Activated T-cell treated with anti-CD3 and anti-CD28 coated beads for 24 hours (primary cell): ENCODE measurements around the gene CD34.
"Not testable (repeated sequence)": the region's sequence is repeated elsewhere in the genome, so short reads cannot be mapped to it uniquely, and the experiment has no call there.

Experiments
- DNase-seq: peaks from one replicate; pipeline ENCODE4 v3.0.0-alpha.2; 2020; ENCODE audit warnings: low read depth

CD34 gene, protein sequence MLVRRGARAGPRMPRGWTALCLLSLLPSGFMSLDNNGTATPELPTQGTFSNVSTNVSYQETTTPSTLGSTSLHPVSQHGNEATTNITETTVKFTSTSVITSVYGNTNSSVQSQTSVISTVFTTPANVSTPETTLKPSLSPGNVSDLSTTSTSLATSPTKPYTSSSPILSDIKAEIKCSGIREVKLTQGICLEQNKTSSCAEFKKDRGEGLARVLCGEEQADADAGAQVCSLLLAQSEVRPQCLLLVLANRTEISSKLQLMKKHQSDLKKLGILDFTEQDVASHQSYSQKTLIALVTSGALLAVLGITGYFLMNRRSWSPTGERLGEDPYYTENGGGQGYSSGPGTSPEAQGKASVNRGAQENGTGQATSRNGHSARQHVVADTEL

DNA sequence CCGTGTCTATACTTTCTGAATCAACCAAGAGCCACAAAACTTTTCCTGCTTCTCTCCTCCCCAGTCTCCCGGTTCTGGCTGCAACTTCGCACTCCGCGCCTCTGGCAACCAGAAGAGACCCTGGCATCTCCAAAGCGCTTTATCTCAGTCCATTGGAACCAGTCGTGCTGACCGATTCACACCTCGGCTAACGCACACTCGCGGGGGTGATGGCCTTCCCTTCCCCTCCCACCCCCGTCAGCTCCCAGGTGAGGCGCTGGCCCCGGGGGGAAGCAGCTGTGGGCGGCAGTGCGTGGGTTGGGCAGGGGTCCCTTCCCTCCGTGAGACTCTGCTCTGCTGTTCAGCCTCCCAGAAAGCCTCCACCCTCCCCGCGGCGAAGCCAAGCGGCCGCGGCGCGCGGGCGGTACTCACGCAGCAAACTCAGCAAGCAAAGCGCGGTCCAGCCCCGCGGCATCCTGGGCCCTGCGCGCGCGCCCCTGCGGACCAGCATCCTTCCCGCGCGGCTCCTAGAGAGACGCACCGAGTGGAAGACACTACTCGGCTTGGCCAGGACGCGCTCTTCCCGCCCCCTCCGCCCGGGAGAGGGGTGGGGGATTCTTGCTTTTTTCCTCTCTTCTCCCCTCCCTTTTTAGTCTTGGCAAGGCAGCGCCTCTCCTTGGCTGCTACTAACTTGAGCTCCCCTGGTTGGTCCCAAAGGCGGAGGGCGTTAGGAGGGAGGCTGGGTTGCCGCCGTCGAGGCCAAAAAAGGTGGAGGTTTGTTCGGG, at the start of gene CD34:
Gene CD34, minus strand, starts transcription at position 535 of the 764 bp plus-strand sequence. Its CDS starts 45 bp downstream, at position 490.
- DNase-seq, result no peak

- DNase-seq, result no peak
These were observed 49.4 kb upstream of the CD34 start for GRCh38 chr1:207960346-207960745.

DNA sequence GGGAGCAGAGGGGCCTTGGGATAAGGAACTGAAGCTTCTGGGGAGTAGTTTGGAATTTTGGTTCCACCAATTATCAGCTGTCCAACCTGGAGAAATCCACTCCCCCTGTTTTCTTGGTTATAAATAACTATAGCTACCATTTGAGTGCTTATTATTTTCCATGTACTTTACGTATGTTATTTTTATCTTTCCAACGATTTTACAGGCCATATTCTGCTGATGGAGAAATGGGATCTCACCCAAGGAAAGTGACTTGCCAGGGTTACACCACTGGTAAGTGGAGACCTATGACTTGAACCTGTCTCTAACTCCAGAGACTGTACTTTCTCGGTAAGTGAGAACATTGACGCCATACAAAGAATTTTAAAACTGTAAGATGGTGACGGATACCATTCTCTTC, 49.0 kb upstream of the CD34 start:
- no peak for DNase-seq

GRCh38 chr1:207959141-207959825, 48.4 kb upstream of the CD34 start:
- no peak for DNase-seq

- DNase-seq, result no peak
These were observed 47.6 kb upstream of the CD34 start for GRCh38 chr1:207958376-207959139.

GRCh38 chr1:207956986-207957385, 46.1 kb upstream of the CD34 start:
- no peak for DNase-seq

- no peak for DNase-seq
These were observed 43.2 kb upstream of the CD34 start for GRCh38 chr1:207954104-207954503.

DNA sequence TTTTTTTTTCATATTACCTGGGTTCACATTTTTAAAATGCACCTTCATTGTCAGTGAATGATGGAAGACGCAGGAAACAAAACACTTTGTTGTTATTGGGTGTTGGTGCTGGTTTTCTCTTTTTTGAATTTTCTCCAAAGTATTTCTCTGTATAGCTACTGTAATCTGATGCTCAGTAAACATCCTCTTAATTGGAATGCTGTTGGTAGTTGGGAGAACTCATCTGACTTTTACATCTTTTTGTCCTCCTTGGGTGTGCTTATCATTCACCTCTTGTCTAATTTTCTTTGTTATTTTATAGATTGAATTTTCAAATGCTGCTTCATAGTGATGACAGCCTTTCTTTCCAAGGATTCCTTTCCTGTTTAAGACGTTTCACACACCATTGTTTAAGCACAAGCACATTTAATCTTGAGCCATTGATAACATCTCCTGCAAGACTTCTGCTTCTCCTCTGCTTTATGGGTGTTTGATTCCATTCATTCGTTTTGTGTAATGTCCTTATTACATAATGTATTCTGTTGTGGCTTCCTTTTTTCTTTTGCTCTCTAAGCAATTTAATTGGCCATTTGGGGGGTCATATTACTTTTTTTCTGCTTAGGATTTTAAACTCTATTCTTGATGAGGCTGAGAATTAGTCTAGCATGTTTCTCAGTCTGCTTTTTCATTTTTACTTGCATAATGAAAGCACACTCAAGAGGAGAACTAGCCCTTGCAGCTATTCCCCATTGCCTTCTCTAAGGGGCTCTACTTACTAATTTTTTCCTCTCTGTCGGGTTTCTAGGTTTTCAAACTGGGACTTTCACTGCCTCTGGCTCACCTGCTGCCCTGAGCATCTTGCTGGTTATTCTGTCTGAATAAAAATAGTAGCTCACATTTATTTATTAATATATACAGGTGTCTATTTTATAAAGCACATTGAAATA, 42.0 kb upstream of the CD34 start:
- no peak for DNase-seq

- DNase-seq, result no peak
These were observed 40.7 kb upstream of the CD34 start for GRCh38 chr1:207951652-207952051.

- no peak for DNase-seq
These were observed 39.8 kb upstream of the CD34 start for GRCh38 chr1:207950750-207951149.

DNA sequence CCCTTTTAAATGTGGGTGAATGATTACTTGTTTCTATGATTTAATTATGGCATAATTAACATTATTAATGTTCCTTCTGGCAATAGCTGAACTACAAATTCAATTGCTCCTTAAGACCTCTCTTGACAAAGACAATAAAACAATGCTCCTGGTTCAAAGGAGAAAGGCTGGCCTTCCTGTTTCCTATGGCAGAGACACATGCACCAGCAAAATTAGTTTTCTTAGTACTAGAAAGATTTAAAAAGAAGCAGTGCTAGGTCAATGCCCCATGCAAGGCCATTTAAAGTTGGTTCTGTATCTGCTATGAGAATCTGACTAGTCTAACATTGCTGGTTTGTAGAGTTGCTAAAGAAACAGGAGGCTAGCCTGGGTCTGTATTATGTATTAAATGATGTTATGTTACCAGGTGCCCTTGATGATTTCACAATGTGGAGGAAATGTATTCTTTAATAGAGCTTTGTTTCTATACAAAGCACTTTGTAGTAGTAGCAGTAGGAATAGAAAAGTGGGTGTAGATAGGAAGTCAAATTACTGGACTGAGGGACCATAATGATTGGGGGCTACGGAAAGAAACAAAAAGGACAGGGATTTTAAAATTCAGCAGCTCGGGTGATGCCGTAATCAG, 38.8 kb upstream of the CD34 start:
- DNase-seq, result no peak

- no peak for DNase-seq
These were observed 37.8 kb upstream of the CD34 start for GRCh38 chr1:207948536-207949250.

GRCh38 chr1:207946756-207947155, 35.8 kb upstream of the CD34 start:
- DNase-seq, result no peak

DNA sequence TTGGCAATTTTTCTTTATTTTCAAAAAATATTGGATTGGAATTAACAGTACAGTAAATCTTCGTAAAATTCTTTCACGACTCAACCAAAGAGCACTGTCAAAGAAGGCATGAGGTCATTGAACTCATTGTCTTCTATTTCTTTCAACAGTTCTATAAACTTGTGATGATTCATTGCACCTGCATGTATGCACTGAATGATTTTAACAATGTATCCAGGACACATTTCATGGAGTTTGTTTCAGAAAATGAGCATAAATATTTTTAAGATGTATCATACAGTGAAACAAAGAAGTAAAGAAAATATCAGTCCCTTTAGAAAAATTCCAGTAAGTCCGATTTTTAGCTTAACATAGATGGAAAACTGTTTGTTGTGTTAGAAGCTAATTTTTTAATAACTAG, 33.6 kb upstream of the CD34 start:
- DNase-seq, result no peak

- not testable (repeated sequence) for DNase-seq
These were observed 31.4 kb upstream of the CD34 start for GRCh38 chr1:207942337-207942741.

DNA sequence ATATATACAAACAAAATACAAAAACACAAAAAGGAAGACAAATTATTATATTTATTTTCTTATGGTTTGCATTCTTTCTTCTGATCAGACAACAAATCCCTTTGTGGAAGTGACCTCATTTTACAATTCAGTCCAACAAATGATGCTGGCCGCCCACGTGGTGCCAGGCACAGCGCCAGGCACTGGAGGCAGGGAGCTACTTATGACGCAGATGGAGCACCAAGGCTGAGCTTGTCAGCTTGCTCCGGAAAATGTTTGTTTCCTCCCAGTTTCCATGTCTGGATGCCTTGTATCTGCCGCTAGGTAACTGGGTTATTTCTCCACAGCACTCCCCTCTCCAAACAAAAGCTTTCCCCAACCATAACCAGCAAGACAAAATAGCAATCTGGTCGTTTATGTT, 30.7 kb upstream of the CD34 start:
- DNase-seq, result no peak

DNA sequence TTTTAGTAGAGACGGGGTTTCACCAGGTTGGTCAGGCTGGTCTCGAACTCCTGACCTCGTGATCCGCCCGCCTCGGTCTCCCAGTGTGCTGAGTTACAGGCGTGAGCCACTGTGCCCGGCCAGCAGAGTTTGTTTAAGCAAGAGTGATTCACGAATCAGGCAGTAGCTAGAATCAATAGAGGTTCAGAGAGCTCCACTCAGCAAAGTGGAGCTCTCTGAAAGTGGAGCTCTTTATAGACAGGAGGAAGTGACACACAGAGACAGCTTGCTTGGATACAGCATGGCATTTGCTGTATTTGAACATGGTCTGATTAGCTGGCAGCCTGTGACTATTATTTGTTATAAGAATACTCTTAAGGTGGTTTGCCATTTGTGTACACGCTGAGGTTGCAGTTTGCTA, 27.1 kb upstream of the CD34 start:
- no peak for DNase-seq

DNA sequence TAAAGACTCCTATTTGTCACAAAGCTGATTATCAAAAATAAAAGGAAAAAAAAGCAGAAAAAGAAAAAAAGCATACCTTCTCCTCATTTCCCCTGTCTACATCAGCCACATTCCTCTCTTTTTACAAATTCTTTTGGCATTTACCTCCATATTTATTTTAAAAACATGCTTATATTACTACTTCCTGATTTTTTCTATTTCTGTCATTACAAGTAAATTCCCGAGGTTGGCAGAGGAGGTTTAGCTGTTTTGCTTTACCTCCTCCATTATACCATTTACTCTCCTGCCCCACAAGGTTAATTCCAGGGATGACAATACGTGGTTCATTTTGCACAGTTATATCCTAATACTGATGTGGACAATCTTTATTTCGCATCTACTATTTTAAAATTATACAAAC, 26.3 kb upstream of the CD34 start:
- DNase-seq, result no peak

- no peak for DNase-seq
These were observed 24.2 kb upstream of the CD34 start for GRCh38 chr1:207935166-207935583.
